GM19438 (cell line): ENCODE measurements around the gene TDRD9.

Experiments
- ATAC-seq: cut with Tn5 transposase; IDR thresholded peaks from one replicate; pipeline ENCODE4 v1.9.1; 2021; ENCODE audit warnings: low read depth; ENCODE audit not compliant: unreplicated experiment

The TDRD9 gene

DNA sequence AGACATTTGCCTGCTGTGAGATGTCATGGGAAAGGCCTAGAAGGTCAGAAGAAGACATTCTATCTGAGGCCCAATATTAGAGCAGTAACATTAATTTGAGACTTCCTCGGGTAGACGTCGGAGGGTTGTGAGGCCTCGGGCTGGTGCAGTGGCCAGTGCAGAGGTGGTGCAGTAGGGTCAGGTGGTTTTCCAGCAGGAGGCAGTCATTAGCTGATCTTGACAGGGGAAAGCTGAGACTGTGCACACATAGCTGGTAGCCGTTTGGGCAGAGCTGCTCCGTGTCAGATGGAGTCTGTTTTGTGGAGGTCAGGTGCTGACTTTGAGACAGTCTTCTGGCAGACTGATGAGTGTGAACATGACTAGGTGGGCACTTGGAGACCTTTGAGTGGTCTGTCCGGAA lies 91.5 kb downstream of the TDRD9 start:
- ATAC-seq = no peak

DNA sequence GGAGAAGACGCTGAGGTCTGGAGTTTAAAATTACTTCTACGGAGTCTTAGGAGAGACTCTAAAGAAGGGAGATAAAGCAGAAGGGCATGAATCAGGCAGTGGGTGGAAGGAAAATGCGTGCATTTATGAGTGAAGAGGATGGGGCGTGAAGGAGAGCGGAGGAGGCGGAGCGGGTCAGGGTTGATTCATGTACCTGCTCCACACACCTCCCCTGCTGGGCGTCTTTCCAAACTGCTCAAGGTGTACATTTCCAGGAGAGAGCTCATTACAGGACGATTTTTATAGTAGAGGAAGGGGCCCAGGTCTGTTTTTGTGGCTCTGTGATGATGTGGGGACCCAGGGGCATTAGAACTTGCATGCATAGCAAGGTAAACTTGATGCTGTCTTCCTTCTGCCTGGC lies 92.2 kb downstream of the TDRD9 start:
- ATAC-seq = no peak

DNA sequence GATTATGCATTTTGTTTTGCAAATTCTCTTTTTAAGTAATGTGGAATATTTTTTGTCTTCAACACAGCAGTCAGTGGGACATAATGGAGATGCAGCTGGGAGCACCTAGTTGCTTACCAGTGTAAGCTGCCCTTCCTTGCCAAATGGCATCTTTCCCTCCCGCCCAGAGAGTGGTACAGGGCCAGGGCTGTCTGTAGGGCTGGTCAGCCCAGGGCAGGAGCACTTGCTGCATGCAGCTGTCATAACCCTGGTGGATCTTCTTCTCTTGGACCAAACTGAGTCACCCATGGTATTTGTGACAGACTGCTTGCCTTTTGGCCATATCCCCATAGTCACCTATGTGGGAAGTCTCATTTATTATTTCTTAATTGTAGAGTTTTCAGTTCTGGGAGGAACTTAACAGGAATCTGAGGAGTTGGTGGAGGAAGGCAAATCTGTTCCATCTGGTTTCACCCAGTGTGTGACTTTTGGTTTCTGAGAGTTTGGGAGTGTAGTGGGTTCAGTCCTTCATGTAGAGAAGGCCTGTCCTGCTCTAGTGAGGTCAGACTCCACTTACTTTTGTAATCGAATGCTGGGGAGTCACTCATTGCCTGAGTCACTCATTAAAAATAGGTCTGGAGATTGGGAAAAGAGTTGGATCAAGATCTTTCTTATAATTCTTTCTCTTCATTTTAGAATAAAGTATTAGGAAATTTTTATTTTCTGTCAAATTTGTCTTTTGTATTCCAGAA lies 95.2 kb downstream of the TDRD9 start:
- ATAC-seq = no peak

DNA sequence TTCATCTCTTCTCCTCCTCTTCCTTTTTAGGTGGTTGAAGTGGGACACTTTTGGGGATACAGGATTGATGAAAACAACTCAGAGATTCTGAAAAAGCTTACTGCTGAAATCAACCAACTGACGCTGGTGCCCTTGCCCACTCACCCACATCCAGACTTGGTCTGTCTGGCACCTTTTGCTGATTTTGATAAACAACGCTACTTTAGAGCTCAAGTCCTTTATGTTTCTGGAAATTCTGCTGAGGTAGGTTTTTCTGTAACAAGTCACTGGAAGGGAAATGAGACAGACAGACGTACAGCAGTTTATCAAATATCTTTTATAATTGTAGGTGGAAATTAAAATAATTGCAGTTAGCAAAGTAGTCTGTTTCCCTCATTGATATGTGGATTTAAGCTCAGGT lies 97.3 kb downstream of the TDRD9 start:
- ATAC-seq = no peak

DNA sequence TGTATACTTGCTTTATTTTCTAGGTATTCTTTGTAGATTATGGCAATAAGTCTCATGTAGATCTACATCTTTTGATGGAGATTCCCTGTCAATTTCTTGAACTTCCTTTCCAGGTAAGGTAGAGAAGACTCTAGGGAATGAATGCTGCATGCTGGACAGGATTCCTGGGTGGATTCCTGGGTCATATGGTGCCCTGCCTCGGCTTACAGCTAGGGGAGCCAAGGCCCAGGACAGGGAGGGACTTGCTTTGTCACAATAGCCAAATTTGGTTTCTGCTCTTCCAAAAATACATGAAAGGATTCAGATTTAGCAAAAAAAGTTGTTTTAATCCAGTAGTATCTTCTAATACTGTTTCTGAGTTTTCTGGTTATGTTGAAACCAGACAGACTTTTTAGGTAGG lies 97.8 kb downstream of the TDRD9 start:
- ATAC-seq = no peak

DNA sequence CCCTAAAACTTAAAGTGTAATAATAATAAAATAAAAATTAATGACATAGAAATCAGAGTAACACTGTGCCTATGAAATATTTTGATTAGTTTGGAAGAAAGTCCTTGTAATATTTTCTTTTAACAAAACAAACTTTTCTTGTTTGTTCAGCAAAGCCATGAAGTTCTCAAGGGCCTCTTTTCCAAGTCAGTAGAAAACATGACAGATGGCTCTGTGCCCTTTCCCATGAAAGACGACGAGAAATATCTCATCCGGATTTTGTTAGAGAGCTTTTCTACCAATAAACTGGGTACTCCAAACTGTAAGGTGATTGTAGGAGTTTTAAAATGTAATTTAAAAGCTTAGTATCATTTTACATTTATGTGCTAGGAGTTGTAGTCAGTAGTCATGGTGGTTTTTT lies 102.7 kb downstream of the TDRD9 start:
- ATAC-seq = no peak

DNA sequence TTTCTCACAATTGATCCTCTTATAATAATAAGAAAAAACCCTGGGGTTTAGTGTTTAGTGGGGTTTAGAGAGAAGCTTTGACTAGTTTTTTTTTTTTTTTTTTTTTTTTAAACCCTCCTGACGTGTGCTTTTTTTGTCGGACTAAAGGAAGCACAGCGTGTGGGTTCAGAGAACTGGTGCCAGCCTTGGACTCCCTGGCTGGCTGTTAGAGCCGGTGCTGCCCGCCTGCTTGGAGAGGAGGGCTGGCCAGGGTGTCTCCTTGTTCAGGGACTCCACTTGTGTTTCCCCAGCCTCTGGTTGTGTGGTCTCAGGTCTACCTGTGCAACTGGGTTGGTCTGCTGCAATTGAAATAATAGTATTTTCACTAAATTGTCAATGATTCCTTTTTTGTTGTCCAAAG lies 103.1 kb downstream of the TDRD9 start:
- no peak for ATAC-seq

DNA sequence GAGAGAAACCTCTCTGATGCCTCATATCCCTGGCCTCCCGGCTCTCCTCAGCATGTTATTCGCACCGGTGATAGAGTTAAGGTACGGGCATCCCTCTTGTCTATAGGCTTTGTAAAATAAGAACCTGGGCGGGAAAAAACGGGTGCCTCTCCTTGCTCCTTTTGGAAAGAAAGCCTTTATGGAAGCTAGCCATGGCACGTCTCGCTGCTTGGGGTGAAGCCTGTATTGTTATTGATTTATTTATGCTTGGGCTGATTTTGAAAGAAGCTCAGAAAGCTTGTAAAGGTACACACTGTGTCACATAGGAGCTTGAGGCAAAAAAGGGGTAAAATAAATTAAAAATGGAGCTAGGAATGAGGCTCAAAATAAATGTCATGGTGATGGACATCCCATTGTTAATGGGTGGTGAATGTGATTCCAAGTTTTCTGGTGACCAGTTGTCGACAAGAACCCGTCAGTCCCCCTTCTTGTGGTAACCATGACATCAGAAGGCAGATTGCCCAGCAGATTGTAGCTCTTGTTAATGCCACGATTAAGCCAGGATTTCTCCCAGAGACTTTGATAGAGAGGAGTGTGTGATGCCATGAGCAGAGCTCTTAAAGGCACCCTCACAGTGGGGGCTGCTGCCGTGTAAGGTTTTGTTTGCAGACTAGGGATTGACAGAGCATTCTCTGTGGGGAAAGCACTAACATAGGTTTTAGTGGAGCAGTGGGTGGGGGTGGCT lies 106.9 kb downstream of the TDRD9 start:
- ATAC-seq = no peak

DNA sequence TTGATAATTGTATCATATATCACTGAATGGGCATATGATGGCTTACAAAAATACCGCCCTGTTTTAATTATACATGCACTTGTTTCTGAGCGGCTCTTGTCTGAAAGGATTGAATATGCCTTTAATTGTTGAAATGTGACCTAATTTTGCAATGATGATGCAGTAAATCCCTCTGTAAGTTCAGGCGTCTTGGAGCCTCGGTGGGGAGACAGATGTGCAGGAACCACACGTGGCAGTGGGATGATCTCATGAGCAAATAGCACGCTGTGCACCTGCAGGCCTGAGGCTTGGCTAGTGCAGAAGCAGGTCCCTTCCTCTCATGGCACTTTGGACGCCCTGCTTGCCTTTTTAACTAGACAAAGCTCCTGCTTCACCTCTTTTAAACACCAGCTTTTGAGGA lies 108.0 kb downstream of the TDRD9 start:
- ATAC-seq = no peak

DNA sequence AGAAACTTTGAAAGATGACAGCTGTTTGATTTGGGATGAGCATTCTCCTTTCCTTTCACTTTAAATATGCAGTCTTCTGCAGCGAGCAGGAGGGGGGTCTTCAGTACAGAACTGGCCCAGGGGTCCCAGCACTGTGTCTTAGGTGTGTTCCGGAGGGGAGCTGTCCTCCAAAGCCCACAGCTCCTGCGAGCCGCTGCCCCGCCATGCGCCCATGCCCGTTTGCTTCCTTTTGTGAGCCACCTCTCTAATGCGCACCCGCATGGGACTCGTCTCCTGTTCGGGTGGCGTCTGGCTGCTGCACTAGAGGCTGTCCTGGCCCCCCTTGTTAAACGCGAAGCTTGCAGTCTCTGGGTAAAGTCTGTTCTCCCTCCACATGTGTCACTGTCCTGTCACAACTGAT lies 108.8 kb downstream of the TDRD9 start:
- ATAC-seq = no peak

DNA sequence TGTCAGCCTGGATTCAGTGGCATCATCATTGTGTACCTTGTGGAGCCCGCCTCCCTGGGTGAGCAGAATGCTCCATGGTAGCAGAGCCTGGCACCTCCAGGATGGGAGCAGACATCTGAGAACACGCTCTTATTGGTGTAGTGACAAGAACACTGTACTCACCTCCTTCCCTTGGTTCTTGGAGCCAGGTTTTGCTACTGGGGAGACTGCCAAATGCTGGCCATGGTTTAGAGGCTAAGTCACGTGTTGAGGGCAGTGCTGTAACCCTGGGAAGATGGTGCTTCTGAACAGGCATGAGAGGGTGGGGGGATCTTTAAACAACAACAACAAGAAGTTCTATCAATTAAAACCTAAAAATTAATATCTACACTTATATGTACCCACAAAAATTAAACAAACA lies 109.6 kb downstream of the TDRD9 start:
- ATAC-seq = no peak

DNA sequence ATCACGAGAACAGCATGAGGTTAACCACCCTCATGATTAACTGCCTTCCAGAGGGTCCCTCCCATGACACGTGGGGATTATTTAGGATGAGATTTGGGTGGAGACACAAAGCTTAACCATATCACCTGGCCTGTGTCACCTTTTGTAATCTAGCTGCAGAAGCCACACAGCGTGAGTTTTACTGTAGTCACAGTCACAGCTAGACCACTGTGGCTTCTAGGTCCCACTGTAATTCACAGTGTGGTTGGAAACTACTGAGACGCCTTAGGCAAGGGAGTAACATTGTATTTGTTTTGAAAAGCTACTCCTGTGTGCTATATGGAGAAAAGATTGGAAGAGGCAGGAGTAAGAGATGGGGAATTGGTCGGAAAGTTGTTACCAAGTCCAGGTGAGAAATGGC lies 111.0 kb downstream of the TDRD9 start:
- no peak for ATAC-seq

DNA sequence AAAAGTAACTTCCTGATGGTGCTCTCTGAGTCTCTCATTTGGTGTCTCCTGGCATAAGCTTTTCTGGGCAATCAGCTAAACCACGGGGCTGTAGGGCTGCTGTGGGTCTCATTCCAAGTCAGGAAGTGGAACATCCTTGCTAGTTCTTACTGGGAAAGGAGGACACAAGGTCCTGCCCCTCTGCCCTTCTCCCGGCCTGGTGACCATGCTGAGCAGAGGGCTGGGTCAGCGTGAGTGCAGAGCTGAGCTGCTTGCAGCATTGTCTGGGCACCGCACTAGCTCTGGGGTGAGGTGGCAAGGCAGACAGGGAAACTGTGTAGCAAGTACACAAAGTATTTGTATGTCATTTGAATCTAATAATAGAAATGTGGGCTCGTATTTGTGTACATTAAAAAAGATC lies 112.3 kb downstream of the TDRD9 start:
- no peak for ATAC-seq

DNA sequence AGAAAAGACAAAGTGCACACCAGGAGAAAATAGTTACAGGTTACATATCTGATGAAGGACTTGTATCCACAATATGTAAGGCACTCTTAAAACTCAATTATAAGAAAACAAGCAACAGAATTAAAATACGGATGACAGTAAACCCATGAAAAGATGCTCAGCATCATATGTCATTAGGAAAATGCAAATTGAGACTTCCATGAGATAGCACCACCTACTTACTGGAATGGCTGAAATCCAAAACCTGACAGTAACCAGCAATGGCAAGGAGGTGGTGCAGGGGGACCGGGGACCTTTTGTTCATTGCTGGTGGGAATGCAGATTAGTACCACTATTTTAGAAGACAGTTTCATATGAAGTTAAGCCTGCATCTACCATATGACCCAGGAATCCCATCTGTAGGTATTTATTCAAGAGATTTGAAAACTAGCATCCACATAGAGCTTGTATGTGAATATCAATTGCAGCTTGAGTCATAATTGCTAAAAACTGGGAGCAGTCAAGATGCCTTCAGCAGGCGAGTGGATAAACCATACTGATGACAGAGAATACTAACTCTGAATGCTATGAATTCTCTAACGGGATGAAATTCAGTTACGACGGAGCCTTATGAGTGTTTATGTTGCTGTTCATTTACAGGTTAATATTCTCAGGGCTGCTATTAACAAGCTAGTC lies 113.3 kb downstream of the TDRD9 start:
- ATAC-seq = no peak

DNA sequence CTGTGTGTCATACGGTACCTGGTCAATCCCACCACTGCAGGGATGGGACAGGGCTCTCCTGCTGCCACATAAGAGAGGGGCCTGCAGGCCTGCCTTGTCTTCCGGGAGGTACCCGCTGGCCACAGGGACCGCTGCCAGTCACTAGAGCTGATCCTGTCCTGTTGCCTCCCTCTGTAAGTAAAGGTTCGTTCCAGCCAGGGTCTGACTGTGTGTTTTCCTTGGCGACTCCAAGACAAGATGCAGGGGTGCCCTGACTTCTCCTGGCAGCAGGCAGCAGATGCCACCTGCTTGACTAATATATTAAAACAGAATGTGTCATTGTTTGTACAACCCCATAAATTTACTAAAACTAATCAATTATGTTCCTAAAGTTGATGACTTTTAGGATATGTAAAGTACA lies 115.8 kb downstream of the TDRD9 start:
- ATAC-seq = no peak

DNA sequence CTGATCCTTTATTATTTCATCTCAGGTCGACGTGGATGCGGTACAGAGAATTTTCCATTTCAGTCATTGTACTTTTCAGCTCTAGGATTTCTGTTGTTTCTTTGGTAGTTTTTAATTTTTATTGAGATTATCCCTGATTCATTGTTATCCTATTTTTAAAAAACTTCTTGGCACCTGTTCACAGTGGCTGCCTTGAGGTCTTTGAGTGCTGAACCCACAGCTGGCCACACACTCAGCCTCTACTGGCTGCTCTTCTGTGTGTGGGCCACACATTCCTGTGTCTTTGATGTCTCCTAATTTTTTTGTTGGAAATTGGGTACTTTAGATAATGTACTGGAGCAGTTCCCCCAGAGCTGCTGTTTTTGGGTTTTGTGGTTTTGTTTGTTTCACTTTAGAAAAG lies 119.5 kb downstream of the TDRD9 start:
- ATAC-seq = no peak

DNA sequence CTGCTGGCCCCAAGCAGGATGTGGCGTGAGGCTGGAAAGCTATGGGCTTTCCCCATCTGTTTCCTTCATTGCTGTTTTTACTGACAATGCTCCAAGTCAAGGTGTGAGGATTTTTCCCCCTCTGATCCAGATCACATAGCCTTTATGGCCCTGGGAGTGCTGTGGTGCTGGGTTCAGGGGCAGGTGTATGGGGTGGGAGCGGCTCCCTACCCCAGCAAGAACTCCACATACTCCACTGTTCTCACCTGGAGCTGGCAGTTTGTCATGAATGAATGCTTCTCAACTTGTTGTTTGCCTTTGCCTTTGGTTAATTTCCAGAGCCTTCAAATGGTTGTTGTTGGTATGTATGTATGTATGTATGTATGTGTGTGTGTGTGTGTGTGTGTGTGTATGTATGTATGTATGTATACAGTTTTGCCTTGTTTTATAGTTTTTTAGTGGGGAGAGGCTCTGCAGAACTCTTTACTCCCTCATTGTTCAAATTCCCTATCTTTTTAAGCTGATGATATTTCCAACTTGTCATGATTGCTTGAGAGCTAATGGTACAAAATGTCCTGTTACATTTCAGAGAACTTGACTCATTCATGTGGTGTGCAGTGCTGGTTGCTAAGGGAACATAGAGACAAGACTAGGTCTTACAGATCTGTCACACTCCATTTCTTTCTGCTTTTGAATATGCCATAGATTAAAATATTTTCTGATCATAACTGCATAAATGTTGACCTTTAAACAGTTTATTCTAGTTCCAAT lies 120.7 kb downstream of the TDRD9 start:
- ATAC-seq = no peak

DNA sequence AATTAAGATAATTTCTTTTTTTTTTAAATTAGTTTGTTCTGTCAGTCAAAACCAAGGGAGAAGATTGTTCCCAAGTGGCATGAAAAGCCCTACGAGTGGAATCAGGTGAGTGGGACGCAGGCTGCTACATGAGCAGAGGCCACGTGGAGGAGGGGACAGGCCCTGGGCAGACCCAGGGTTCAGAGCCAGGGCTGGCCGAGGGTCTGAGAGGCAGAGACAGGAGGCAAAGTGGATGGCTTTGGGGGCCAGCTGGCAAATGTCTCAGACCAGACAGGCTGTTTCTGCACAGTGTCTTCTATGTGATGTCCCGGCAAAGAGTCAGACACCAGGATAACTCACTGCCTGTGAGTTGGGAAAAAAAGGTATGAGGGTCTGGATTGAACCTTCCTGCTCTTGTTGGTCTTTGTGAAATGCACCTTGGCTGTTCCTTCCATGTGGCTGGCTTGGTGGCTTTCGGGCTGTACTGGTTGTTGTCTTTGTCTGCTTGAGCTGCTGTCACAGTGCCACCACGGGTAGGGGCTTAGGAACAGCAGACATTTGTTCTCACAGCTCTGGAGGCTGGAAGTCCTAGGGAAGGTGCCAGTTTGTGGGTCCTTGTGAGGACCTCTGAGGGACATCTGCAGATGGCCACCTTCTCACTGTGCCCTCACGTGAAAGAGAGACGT lies 121.5 kb downstream of the TDRD9 start:
- no peak for ATAC-seq

DNA sequence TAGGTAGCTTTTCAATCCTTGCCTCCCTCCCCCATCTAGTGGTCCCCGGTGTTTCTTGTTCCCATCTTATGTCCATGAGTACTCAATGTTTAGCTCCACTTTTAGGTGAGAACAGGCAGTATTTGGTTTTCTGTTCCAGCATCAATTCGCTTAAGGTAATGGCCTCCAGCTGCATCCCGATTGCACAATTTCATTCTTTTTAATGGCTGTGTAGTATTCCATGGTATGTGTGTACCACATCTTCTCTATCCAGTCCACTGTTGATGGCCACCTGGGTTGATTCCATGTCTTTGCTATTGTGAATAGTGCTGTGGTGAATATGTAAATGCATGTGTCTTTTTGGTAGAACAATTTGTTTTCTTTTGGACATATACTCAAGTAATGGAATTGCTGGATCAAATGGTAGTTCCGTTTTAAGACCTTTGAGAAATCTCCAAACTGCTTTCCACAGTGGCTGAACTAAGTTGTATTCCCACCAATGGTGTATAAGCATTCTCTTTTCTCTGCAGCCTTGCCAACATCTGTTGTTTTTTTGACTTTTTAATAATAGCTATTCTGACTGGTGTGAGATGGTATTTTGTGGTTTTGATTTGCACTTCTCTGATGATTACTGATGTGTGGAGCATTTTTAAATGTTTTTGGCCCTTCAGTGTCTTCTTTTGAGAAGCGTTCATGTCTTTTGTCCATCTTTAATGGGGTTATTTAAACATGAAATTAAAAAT lies 123.0 kb downstream of the TDRD9 start:
- ATAC-seq = no peak
